Esophagus squamous epithelium (tissue), 4 donors: ENCODE results near the gene WBP1L.
A peak's percentile ranks its signal among the peaks of the same experiment; 100 is the strongest.

ENCODE experiments used
- CTCF ChIP-seq, 6 experiments: fragments of 450-650 bp in 4 of 6; fragments of 200-600 bp in 2 of 6; sonication (generic) in 2 of 6; IDR thresholded peaks; one replicate each; pipeline ENCODE4 v1.5.1; 2016 to 2019; ENCODE audit warnings: antibody characterized with exemption in 6 of 6, mild to moderate bottlenecking in 4 of 6, moderate library complexity in 4 of 6
- POLR2A ChIP-seq, 4 donors: fragments of 450-650 bp; IDR thresholded peaks; one replicate each; pipeline ENCODE4 v1.6.1; 2017; ENCODE audit warnings: antibody characterized with exemption in 4 of 4, mild to moderate bottlenecking in 4 of 4, moderate library complexity in 3 of 4

GRCh38 chr10:102713539-102713813 lies 30.3 kb upstream of the WBP1L start:
- no peak for TF ChIP-seq POLR2A (IDR thresholded peaks at IDR 0.05)
- TF ChIP-seq CTCF (IDR thresholded peaks at IDR 0.05), result peak in 3 of 6 experiments; percentile 10 to 58 (median 43)
